Left cardiac atrium (tissue), 4 donors: Measurements from ENCODE around the gene MBP. TPM values are rescaled to one million over a fixed set of nuclear protein-coding genes. Genes with fewer than 3 reads are reported as not detected.
A peak's percentile ranks its signal among the peaks of the same experiment; 100 is the strongest.

Source experiments
- ATAC-seq, 2 donors: fragments of 200-7000 bp; cut with Tn5 transposase; one replicate each; pipeline ENCODE4 v1.9.1; 2020; ENCODE audit warnings: mild to moderate bottlenecking in 2 of 2, moderate library complexity in 2 of 2
- DNase-seq: peaks from one replicate; pipeline ENCODE4 v3.0.0-alpha.2; 2020
- intact Hi-C, 2 donors: fragments of 100-400 bp; cut with DNase I; formaldehyde crosslinking; loops; one replicate each; pipeline versions ENCODE4 v1.14.1 to v1.15.1; 2022 to 2023
- total RNA-seq, 2 donors: library from RNA; stranded (reverse); fragmentation: NEBNext Ultra II Directional; extraction: Animal tissue kit (Norgen Biotek cat#: 25700); gene quantifications; one replicate each; pipeline ENCODE4 v1.2.1, GENCODE V29; 2021
- donor health status: DM: no; HTN: yes; CAD: no.
- donor health status: DM: no; HTN: yes; CAD: no; lungs with severe emphysema.
- donor health status: DM: yes; HTN: yes; CAD: no.
- donor health status: Dilated cardiomyopathy.

The MBP gene
- total RNA-seq, 2 donors from 2014 or later = 21.7 to 24.7 TPM

- ATAC-seq (peak in 1 of 2 donors; percentile 32), DNase-seq (no peak)
- intact Hi-C loops = loop anchor here (5.0 to 10.0 kb wide), 4 partner anchors 43 to 165 kb away; no protein-coding TSS in a partner anchor
These were observed 82.6 kb downstream of the MBP start for GRCh38 chr18:77049938-77050337.

- intact Hi-C loops = loop anchor here in 1 of 2 donors (5.0 kb wide), 1 partner anchor 41 kb away; no protein-coding TSS in a partner anchor
- ATAC-seq = no peak
- no peak for DNase-seq
These were observed 84.7 kb downstream of the MBP start for GRCh38 chr18:77047803-77048419.

- ATAC-seq (no peak), DNase-seq (no peak)
- intact Hi-C loops = loop anchor here in 1 of 2 donors (5.0 kb wide), 1 partner anchor 40 kb away; no protein-coding TSS in a partner anchor
These were observed 85.6 kb downstream of the MBP start for GRCh38 chr18:77046994-77047393.

DNA sequence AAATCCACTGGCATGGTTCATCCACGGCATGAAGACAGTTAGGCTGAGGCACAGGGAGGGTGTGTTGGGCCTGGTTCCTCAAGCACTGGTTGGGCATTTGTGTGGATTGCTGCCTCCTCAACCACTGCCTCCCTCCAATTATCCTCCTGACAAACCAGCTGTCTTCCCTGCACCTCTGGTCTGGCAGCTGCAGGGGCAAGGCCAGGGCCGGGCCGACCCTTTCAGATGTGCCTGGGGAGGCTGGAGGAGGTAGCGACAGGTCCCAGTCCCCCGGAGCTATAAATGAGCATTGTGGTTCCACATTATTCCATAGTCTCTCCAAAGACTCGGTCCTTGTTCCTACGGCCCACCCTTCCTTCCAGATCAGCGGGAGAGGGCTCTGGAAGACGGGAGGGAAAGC lies 86.2 kb downstream of the MBP start:
- ATAC-seq = no peak
- intact Hi-C loops = loop anchor here in 1 of 2 donors (5.0 kb wide), 1 partner anchor 39 kb away; no protein-coding TSS in a partner anchor
- no peak for DNase-seq

GRCh38 chr18:77045677-77046076 lies 86.9 kb downstream of the MBP start:
- ATAC-seq = no peak
- intact Hi-C loops = loop anchor here in 1 of 2 donors (5.0 kb wide), 1 partner anchor 38 kb away; no protein-coding TSS in a partner anchor
- no peak for DNase-seq

- DNase-seq (no peak), ATAC-seq (no peak)
- intact Hi-C loops = loop anchor here in 1 of 2 donors (5.0 kb wide), 1 partner anchor 38 kb away; no protein-coding TSS in a partner anchor
These were observed 87.5 kb downstream of the MBP start for GRCh38 chr18:77044866-77045664.

GRCh38 chr18:77043541-77044280 lies 88.9 kb downstream of the MBP start:
- DNase-seq (no peak), ATAC-seq (no peak)
- intact Hi-C loops = no loop called here

GRCh38 chr18:77042583-77042982 lies 90.0 kb downstream of the MBP start:
- ATAC-seq = peak; percentile 79 to 82
- intact Hi-C loops = no loop called here
- DNase-seq = no peak

DNA sequence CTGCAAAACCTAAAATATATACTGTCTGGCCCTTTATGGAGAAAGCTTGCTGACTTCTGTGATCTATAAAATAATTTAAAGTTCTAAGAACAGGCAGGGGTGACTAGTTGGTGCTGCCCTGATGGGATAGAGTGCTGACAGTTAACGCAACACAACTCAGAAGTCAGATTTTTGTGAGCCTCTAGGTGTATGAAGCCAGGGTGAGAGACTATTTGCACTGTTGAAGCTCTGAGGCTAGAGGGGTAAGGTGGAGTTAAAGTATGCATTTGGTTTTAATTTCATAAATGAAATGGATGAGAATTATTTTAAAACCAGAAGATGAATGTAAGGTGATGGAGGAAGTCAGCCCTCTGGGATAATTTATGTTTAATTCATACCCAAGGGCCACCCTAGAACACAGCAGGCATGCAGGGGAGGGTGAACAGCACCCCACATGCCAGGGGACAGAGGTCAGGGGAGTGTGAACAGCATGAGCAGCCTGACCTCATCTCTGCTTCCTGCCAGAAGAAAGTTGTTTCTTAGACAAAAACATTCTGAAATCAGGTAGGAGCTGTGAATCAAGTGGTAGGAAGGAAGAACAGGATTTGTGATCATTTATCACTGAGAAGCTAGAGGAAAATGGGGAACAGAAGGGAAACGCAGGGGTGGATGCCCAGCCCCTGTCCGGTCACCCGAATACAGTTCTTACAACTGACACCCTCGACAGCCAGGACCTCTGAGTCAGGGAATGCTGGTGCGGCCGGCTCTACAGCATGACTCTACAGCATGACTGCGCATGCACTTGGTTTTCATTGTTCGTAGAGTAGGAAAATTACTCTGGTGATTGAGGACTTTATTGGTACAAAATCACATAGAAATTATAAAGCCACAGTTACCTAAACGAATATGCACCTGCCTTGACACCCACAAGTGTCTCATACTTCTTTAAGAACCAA lies 93.1 kb downstream of the MBP start:
- intact Hi-C loops = no loop called here
- DNase-seq (no peak), ATAC-seq (peak in 1 of 2 donors; percentile 31)

DNA sequence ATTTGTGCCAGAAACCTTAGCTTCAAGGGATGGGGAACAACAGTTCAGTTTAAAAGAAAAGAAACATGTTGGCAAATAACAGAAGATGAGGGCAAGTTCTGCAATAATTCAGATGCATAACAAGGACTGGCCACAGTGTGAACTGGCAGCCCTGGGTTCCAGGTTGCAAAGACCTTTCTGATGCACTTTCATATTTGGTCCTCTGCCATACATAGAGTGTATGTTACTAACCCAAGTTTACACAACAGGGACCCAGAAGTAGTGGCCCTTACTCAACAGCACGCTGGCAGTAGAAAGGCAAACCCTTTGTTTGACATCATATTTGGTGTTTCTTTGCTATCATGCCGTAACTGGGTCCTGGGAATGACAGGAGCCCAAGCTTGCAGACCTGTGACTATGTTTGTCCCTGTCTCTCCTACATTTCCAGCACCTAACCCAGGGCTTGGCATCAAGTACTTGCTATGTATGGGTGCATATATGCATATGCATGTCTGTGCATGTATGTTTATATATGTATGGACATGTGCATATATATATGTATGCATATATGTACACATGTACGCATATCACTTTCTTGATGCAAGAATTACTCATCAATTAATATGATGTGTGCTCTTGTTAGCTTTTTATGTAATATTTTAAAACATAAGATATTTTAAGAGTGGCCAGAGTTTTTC lies 94.3 kb downstream of the MBP start:
- no peak for DNase-seq
- intact Hi-C loops = no loop called here
- ATAC-seq = no peak

- intact Hi-C loops = no loop called here
- no peak for DNase-seq
- no peak for ATAC-seq
These were observed 95.0 kb downstream of the MBP start for GRCh38 chr18:77037567-77037966.

DNA sequence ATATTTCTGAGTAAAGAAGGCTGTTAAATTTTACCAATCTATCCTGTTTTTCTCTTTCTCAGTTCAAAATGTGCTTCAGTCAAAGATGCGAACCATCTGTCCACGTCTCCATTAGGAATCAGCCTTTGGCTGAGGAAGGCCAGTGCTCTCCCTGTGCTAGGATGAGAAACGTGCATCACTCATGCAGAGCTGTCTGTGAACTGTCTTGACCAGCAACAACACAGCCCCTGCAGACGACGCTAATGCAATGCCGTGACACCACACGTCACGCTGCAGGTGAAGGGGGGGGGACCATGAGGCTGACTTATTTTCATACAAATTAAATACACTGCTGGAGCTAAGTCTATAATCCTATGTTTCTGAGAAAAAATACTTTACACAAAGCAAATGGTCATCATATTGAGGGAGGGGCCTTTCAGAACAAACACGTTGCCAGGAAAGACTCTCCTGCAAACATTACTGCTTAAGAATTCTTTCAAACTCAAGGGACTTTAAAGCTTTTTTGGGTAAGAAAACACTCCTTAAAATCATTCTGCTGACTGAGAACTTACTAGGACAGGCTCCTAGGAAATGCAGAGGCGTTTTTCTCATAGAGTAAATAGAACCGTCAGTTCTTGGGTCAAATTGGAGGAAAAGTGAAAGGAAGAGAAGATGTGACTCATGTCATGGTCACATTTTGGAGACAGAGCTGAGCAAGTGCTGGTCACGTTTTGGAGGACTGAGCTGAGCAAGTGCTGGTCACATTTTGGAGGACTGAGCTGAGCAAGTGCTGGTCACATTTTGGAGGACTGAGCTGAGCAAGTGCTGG lies 97.0 kb downstream of the MBP start:
- ATAC-seq = peak; percentile 15 to 33
- DNase-seq = no peak
- intact Hi-C loops = no loop called here

DNA sequence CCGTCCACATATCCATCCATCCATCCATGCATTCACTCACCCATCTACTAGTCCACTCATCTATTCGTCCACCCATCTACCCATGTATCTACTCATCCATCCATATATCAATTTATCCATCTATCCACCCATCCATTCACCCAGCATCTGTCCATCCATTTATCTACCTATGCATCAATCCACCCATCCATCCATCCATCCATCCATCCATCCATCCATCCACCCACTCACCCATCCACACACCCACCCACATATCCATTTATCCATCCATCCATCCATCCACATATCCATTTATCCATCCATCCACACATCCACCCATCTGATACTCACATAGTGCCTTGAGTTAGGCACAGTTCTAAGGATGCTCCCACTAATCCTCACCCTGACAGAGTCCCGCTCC lies 99.0 kb downstream of the MBP start:
- DNase-seq = no peak
- ATAC-seq = no peak
- intact Hi-C loops = no loop called here

DNA sequence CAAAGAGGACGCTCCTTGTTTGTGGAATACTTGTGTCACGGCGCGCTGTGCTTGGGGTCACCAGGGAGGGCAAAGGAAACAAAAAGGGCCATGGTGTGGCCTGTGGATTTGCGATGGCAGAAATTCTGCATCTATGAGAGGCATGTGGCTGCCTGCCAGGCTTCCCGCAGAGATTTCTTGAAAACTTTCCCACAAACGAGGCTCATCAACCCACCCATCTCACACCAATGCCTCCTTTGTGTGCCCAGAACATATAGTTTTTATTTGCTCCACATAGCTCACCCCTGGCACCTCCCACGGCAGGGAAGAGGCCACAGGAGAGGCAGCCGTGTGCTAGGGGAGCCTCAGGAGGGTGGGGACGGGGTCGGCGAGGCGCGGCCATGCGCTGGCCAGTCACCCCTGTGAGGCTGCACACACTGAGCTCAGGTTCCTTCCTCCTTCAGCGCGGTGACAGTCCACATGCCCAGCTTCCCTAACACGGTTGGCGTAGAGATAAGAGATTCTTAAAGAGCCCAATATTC lies 100.3 kb downstream of the MBP start:
- no peak for ATAC-seq
- DNase-seq = no peak
- intact Hi-C loops = no loop called here

GRCh38 chr18:77031662-77032061 lies 100.9 kb downstream of the MBP start:
- ATAC-seq = no peak
- intact Hi-C loops = no loop called here
- DNase-seq = no peak

GRCh38 chr18:77030201-77030600 lies 102.4 kb downstream of the MBP start:
- ATAC-seq = no peak
- intact Hi-C loops = no loop called here
- DNase-seq = no peak

DNA sequence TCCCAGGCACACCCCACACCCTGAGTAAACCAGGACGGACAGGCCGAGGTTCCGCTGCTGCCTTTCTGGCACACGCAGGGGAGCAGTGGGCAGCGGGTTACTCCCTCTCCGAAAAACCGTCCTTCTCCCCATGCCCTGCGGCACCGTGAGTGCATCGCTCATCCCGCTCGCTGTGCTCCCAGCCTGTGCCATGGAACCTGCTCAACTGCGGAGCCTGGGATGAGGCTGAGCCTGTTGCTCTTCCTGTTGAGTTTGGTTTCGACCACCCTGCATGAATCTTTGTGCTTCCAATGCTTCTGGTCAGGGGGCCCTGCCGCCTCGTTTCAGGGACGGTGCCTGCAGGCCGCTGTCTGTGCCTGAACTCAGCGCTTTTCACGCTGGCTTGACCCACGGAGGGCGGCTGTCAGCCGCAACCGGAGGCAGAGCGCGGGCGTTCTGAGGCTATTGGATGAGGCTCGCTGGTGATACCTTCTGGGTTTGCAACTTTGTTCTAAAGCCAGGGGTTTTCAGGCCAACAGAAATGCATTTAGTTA lies 106.7 kb downstream of the MBP start:
- DNase-seq = no peak
- ATAC-seq = peak in 1 of 2 donors; percentile 19
- intact Hi-C loops = no loop called here
